OCI-LY7 (cell line): Measurements from ENCODE around the gene CBR3. TPM values are rescaled to one million over a fixed set of nuclear protein-coding genes. Genes with fewer than 3 reads are reported as not detected.

Source experiments
- Bru-seq: library from RNA; stranded (reverse); fragments of 400-500 nt; gene quantifications from one replicate; lab custom pipeline; 2021; lab: Mats Ljungman, UMichigan
- BruChase-seq, 2 experiments: library from RNA; stranded (reverse); fragments of 400-500 nt; gene quantifications; one replicate each; lab custom pipeline; 2021; lab: Mats Ljungman, UMichigan
- BruUV-seq: library from RNA; stranded (reverse); fragments of 400-500 nt; replicated peaks from 2 replicates; lab custom pipeline; 2021; lab: Mats Ljungman, UMichigan
- CTCF ChIA-PET: fragments of 300-600 bp; sonication (Branson Sonifier 250); formaldehyde crosslinking; loops from one replicate; lab custom pipeline; 2022; ENCODE audit warnings: antibody characterized with exemption; ENCODE audit not compliant: unreplicated experiment; lab: Charles Lee
- POLR2A ChIA-PET: fragments of 300-600 bp; sonication (Branson Sonifier 250); formaldehyde crosslinking; loops from one replicate; lab custom pipeline; 2022; ENCODE audit warnings: antibody characterized with exemption; lab: Charles Lee
- DNase-seq: peaks from one replicate; pipeline ENCODE4 v3.0.0-alpha.2; 2015; ENCODE audit warnings: low spot score
- H2AFZ ChIP-seq: fragments of 200-600 bp; sonication (generic), shearing (Covaris generic); 2 replicates; pipeline ENCODE4 v1.6.1; 2014; ENCODE audit warnings: mild to moderate bottlenecking, antibody characterized with exemption, low read length, moderate library complexity
- H3K27ac ChIP-seq: fragments of 200-600 bp; sonication (generic); 2 replicates; pipeline ENCODE4 v1.5.1; 2014; ENCODE audit warnings: mixed run types, low read depth, mild to moderate bottlenecking, moderate library complexity, low read length, inconsistent platforms; ENCODE audit not compliant: poor library complexity, severe bottlenecking
- H3K36me3 ChIP-seq: fragments of 200-600 bp; sonication (generic); 2 replicates; pipeline ENCODE4 v1.6.1; 2014; ENCODE audit warnings: mild to moderate bottlenecking, antibody characterized with exemption, low read length, moderate library complexity, mixed read lengths; ENCODE audit not compliant: insufficient read depth
- H3K4me1 ChIP-seq: fragments of 200-600 bp; sonication (generic); 2 replicates; pipeline ENCODE4 v1.5.1; 2014; ENCODE audit warnings: mild to moderate bottlenecking, low read length; ENCODE audit not compliant: insufficient read depth, poor library complexity, severe bottlenecking
- H3K4me2 ChIP-seq: fragments of 200-600 bp; sonication (generic); 2 replicates; pipeline ENCODE4 v1.6.1; 2014; ENCODE audit warnings: mild to moderate bottlenecking, low read length
- H3K4me3 ChIP-seq: fragments of 200-600 bp; sonication (generic); 2 replicates; pipeline ENCODE4 v1.5.1; 2014; ENCODE audit warnings: mild to moderate bottlenecking, low read depth, low read length; ENCODE audit not compliant: poor library complexity, severe bottlenecking
- H3K79me2 ChIP-seq: fragments of 200-600 bp; sonication (generic); 2 replicates; pipeline ENCODE4 v1.6.1; 2016; ENCODE audit warnings: low read depth, mild to moderate bottlenecking, low read length, moderate library complexity, mixed read lengths; ENCODE audit not compliant: insufficient read depth
- H3K9me2 ChIP-seq: fragments of 200-600 bp; sonication (generic); 2 replicates; pipeline ENCODE4 v1.6.1; 2016; ENCODE audit warnings: mild to moderate bottlenecking, low read length, mixed read lengths; ENCODE audit not compliant: insufficient read depth
- H3K9me3 ChIP-seq: fragments of 200-600 bp; sonication (generic); 2 replicates; pipeline ENCODE4 v1.6.1; 2014; ENCODE audit warnings: mild to moderate bottlenecking, mixed run types, low read length, mixed read lengths
- H4K20me1 ChIP-seq: fragments of 200-600 bp; sonication (generic); 2 replicates; pipeline ENCODE4 v1.6.1; 2014; ENCODE audit warnings: mild to moderate bottlenecking, antibody characterized with exemption, low read length, moderate library complexity, mixed read lengths; ENCODE audit not compliant: insufficient read depth
- CTCF ChIP-seq: fragments of 200-600 bp; sonication (generic); conservative IDR thresholded peaks from 2 replicates; pipeline ENCODE4 v1.5.1; 2014; ENCODE audit warnings: mild to moderate bottlenecking, antibody characterized with exemption, low read length, moderate library complexity, mixed read lengths
- EZH2phosphoT487 ChIP-seq: fragments of 200-600 bp; sonication (generic); IDR thresholded peaks from 2 replicates; pipeline ENCODE4 v1.6.1; 2018; ENCODE audit warnings: low read depth, borderline replicate concordance, mild to moderate bottlenecking, mixed run types, antibody characterized with exemption, low read length, moderate library complexity, mixed read lengths
- intact Hi-C: fragments of 100-400 bp; cut with micrococcal nuclease; formaldehyde crosslinking; loops from one replicate; pipeline ENCODE4 v1.10.0; 2022; ENCODE audit not compliant: unreplicated experiment
- long read RNA-seq: library from polyadenylated mRNA; stranded (forward); transcript quantifications from one replicate; pipeline ENCODE4 v2.0.0, GENCODE V29; 2022
- total RNA-seq, 2 experiments: library from RNA; depleted of rRNA in 1 of 2; stranded (reverse); fragments of >200 nt in 1 of 2; shearing (Covaris generic) in 1 of 2; gene quantifications; 2 replicates each; pipeline ENCODE4 v1.2.3, GENCODE V29; 2014 to 2022

The CBR3 gene
- total RNA-seq (2014; rRNA removed; shearing (Covaris generic)), result not detected in 2 replicates
- not detected in 2 replicates for total RNA-seq (2022)
- Bru-seq, nascent RNA, result not detected
- percentile 12 among the genes with signal in this experiment for BruChase-seq, experiment 1, labeled RNA remaining after a 6-hour chase
- BruChase-seq, experiment 2, labeled RNA remaining after a 2-hour chase, result percentile 9 among the genes with signal in this experiment
- long read RNA-seq, result 0 reads

- Histone ChIP-seq H3K4me3 (peak within 1 kb of the TSS; percentile 57), H2AFZ (no peak within 1 kb of the TSS), H4K20me1 (no peaks in the 10 kb centered on the region), H3K4me1 (peaks cover 20% of the 10 kb centered on the region), H3K27ac (no peak within 1 kb of the TSS), H3K36me3 (no peaks in the 10 kb centered on the region), H3K79me2 (no peaks in the 10 kb centered on the region), H3K9me3 (no peaks in the 10 kb centered on the region), H3K4me2 (peak within 1 kb of the TSS; percentile 66), H3K9me2 (no peaks in the 10 kb centered on the region)
- CTCF ChIA-PET, result no interaction called here
- no peak for DNase-seq
- BruUV-seq, result no TSS peak
- intact Hi-C loops, result no loop called here
- TF ChIP-seq EZH2phosphoT487 (no peak), CTCF (no peak)
- POLR2A ChIA-PET, result no interaction called here
Observed at GRCh38 chr21:36134803-36135390, at the start of gene CBR3. Gene CBR3 (plus strand): TSS chr21:36135079. CDS start chr21:36135193, 114 bp downstream.

GRCh38 chr21:36087362-36088138 is 47.3 kb upstream of the CBR3 start:
- intact Hi-C loops, result no loop called here
- no TSS peak for BruUV-seq
- H2AFZ ChIP-seq, result no peak overlapping the region
- no peaks in the 10 kb centered on the region for H3K9me3 ChIP-seq
- no peaks in the 10 kb centered on the region for H3K36me3 ChIP-seq
- H3K4me1 ChIP-seq, result no peaks in the 10 kb centered on the region
- DNase-seq, result no peak
- H3K9me2 ChIP-seq, result no peaks in the 10 kb centered on the region
- H3K4me3 ChIP-seq, result no peak overlapping the region
- H3K79me2 ChIP-seq, result no peaks in the 10 kb centered on the region
- ChIA-PET CTCF (no interaction called here), POLR2A (interaction anchor here (0.6 to 0.8 kb wide), 2 partner anchors 13 to 26 kb away, joined by 3 read pairs; no protein-coding TSS in a partner anchor)
- H3K4me2 ChIP-seq, result no peak overlapping the region
- TF ChIP-seq CTCF, result peak; percentile 64
- TF ChIP-seq EZH2phosphoT487, result no peak
- no peak overlapping the region for H3K27ac ChIP-seq
- H4K20me1 ChIP-seq, result no peaks in the 10 kb centered on the region
